Cortex of kidney (tissue), 1 donor: ENCODE measurements around the gene LYRM7.
"Not testable (repeated sequence)": the region's sequence is repeated elsewhere in the genome, so short reads cannot be mapped to it uniquely, and the experiment has no call there.

Experiments used
- DNase-seq: peaks from one replicate; lab custom pipeline; 2025; lab: John Stamatoyannopoulos, UW

Gene LYRM7

DNA sequence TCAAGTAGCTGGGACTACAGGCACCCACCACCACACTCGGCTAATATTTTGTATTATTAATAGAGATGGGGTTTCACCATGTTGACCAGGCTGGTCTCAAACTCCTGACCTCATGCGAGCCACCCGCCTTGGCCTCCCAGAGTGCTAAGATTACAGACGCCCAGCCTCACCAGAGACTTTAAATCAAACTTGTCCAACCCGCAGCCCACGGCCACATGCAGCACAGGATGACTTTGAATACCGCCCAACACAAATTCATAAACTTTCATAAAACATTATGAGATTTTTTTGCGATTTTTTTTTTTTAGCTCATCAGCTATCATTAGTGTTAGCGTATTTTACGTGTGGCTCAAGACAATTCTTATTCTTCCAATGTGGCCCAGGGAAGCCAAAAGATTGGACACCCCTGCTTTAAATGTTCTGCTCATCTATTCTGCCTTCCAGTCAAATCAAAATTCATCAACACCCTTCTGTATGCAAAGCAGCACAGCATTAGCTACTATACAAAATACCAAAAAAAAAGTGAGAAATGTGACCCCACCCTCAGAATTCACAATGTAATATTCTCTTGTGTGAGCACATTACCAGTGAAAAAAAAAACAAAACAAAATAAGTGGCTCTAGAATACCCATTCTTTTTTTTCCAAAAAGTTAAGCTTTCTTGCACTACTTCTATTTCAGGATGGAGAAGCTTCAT lies 50.4 kb downstream of the LYRM7 start:
- DNase-seq: no peak

DNA sequence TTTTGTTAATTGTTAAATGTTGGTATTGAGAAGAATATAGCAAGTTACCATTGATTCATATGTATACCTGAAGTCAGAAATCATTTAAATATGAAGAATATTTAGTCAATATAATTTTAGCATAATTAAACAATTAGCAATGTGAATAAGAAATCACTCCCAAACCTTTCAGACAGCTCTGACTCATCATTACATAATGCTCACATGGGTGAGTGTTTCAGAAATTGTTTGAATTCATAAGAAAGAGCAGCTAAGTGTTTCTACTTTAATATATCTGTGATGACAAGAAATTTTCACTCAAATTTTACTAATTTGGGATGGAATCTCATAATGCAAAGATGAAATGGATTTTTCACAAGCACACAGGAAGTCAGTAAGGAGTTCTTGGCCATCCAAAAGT lies 51.1 kb downstream of the LYRM7 start:
- DNase-seq: no peak

DNA sequence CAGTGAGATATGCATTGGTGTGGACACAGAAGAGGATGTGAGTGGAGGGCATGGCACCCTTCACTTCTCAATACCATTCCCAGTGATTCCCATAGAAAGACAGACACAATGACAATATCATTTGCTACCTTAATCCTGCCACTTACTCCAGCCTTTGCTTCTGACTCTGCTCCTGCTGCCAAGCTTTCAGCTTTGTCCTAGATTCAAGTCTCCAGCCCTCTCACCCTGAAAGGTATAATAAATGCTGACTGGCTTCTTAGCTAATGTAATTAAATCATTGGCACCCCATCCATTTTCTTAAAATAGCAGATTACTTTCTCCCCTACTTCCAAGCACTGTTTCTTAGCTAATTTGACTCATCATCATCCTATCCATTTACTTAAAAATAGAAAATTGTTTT lies 52.0 kb downstream of the LYRM7 start:
- DNase-seq: no peak

DNA sequence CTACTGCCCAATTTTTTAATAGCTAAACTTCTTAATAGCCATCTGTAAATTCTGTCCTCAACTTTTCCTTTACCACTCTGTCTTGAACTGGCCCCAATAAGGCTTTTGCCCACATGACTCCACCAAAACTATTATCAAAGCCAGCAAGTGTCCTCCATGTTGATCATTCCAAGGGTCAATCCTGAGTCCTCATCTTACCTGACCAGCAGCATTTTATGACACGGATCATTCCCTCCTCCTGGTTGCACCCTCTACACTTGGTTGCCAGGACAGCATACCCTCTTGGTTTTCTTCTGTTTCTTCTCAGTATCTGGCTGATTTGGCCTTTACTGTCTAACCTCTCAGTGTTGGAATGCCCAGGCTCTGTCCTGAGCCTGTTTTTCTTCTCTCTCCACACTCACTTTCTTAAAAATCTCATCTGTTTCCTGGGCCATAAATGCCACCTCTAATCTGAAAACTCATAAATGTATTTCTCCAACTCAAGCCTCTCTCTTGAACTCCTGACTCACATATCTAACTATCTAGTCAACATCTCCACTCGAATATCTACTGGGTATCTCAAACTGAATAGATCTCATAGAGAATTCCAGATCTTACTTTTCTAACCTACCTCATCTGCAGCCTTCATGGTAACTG lies 53.1 kb downstream of the LYRM7 start:
- DNase-seq: no peak

DNA sequence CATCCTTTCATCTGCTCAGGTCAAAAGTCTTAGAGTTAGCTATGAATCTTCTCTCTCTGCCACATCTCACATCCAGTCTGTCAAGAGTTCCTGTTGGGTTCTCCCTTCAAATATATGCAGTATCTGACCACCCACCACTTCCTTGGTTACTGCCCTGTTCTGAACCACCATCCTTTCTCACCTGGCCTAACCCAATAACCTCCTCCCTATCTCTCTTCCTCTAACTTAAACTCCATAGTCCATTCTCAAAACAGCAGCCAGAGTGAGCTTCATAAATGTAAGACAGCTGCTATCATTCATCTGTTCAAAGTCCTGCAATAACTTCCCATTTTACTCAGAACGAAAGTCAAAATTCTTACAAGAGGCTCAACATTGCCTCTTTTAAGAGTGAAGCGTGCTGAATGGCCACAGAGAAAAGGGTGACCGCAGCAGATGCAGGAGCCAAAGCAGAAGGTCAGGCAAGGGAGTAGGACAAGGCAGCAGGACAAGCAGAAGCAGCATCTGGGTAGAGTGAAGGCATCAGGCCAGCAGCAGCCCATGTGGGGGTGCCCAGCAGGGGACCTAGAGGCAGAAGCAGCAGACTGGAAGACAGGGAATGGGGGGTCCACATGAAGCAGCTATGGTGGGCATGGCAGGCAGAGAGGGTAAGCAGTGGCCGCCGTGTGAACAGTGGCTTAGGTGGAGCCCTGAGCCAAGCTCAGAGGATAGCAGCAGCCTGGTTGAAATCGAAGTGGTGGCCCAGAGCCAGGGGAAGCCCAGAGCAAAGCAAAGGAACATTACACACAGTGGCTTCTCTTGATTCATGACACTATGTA lies 53.9 kb downstream of the LYRM7 start:
- no peak for DNase-seq

DNA sequence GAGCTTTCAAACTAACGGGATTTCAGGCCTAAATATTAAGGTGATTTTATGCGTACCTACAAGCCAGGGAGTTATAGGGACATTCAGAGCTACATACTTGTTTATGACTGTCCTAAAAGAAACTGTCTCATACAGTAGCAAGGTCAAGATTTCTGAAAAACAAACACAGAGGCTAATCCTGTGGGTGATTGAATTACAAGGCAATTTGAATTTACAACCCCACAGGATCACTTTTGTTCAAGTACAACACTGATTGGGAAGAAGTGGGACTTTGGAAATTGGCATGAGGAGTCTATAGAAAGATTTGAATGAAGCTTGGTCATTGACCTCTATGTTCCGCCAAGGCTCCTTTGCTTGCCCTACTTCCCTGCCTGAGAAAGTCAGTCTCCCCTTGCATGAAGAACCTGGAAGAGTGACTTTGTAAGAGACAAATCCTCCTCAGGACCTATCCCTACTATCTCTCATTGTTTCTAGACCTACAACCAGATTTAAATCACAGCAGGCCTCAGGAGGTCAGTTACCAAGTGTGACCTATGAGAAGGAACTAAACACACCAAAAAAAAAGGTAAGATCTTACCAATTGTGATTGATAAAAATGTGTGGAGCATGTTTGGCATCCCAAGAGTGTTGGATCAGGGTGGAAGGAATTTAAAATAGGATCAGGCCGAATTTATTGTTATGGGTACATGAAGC lies 54.7 kb downstream of the LYRM7 start:
- DNase-seq: no peak

DNA sequence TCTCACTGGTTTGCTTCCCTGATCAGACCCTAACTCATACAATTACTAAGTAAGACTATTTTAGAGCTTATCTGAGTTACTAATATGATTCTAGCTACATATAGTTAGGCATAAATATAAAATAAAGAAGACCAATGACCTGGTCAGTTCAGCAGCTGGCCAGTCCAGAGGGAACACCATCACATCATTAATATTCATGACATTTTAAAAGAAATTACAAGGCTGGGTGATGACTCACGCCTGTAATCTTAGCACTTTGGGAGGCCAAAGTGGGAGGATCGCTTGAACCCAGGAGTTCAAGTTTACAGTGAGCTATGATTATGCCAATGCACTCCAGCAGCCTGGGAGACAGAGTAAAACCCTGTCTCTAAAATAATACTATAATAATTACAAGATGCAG lies 56.2 kb downstream of the LYRM7 start:
- DNase-seq: no peak

DNA sequence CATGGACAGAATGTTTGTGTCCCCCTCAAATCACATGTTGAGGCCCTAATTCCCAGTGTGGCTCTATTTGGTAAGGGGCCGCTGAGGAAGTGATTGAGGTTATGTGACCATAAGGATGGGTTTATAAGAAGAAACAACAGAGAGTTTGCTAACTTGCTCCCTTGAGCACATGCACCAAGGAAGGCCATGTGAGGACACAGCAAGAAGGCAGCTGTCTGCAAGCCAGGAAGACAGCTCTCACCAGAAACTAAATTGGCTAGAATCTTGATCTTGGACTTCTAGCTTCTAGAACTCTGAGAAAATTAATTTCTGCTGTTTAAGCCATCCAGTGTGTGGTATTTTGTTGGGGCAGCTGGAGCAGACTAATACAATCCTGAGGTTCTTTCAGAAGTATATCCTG lies 57.9 kb downstream of the LYRM7 start:
- no peak for DNase-seq

DNA sequence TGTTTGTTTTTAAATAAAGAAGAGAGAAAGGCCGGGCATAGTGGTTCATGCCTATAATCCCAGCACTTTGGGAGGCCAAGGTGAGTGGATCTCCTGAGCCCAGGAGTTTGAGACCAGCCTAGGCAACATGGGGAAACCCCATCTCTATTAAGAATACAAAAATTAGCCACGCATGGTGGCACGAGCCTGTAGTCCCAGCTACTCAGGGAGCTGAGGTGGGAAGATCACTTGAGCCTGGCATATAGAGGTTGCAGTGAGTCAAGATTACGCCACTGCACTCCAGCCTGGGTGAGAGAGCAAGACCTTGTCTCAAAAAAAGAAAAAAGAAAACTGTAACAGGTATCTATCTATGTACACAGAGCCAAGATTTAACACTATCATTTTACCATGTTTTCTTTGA lies 58.9 kb downstream of the LYRM7 start:
- DNase-seq: no peak

DNA sequence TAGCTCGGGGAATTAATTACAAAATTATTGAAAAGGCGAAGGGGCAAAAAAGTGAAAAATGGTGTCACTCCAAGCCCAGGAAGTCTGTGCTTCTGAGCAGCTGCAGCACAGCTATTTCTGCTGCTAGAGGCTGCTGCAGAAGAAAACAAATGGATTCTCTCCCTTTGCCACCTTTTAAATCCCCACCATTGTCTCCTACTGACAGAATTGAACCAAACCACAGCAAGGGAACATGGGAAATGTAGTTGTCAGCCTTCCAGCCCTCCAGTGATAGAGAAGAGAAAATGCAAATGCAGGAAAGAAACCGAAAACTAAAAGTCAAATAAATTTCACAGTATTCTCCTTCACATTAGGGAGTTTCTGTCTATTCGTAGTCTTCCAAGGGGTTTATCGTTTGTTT lies 59.7 kb downstream of the LYRM7 start:
- no peak for DNase-seq

DNA sequence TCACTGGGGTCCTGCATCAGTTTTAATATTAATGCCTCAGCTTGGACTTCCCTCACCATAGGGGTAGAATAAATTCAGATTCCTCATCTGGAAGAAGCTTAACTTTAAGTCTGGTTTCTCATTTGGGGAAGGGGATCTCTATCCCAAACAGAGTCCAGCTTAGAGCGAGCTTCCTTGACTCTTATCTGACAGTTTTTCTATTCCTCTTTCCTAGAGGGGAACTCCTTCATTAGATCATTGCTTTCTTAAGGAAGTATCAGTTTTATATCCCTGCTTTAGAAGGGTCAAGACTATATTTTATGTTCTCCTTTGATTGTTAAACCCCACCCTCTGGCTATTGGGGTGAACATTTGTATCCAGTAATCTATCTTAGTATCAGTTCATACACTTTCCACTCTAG lies 68.9 kb downstream of the LYRM7 start:
- no peak for DNase-seq

DNA sequence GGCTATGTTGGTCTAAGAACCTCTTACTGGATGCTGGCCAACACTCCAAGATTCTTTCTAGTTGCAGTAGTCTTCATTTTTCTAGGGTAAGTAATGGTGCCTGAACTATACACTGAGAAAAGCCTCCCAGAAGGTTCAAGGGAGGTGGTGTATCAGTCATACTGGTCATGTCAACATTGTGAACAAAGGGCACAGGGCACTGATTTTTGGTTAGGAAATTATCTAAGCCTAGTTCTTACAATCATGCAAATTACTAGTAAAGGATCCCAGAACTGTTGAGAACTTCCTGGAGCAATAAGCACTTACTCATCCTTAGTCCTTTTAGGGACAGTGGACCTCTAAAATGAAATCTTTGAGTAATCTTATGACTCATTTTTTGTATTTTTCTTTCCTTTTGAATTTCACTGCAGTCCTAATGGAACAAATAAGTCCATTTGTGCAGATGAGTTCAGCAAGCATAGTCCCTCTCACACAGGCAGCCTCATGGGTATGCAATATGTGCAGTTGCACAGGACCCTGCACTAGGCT lies 72.0 kb downstream of the LYRM7 start:
- DNase-seq: no peak

DNA sequence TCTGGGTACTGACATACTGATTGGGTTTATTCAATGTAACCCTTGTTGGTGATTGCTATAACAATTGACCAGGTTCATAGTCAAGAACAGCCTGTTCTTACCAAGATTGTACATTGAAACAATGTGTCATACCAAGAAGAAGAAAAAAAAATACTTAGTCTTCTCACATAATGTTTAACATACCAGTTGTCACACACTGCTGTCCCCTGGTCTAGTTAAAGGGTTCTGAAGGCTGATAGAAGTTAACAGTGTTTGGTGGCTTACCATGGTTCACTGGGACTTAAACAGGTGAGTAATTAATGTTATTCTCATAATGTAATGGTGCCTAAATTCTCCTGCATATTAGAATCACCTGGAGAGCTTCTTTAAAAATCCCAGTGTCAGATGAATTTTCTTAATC lies 74.6 kb downstream of the LYRM7 start:
- DNase-seq: no peak

DNA sequence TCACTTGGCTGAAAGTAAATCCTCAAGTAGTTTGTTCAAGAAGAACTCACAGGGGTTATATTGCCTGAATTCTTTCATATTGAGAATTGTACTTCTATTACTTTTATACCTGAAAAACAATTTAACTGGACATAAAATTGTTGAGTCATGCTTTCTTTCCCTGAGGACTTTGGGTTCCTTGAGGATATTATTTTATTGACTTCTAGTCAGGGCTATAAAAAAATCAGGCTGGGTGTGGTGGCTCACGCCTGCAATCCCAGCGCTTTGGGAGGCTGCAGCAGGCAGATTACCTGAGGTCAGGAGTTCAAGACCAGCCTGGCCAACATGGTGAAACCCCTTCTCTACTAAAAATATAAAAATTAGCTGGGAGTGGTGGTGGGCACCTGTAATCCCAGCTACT lies 75.2 kb downstream of the LYRM7 start:
- DNase-seq: no peak

DNA sequence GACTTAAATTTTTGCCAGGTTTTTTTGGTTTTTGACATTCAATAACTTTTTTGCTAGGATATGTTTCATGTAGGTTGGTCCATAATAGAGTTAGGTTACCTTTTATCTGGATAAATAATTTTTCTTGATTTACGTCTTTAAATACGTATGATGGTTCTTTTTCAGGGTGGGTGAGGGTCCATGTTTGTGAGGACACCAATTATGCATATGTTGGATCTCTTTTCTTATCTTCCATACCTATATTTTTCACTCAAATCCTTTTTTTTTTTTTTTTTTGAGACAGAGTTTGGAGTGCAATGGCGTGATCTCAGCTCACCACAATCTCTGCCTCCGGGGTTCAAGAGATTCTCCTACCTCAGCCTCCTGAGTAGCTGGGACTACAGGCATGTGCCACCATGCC lies 75.8 kb downstream of the LYRM7 start:
- no peak for DNase-seq

DNA sequence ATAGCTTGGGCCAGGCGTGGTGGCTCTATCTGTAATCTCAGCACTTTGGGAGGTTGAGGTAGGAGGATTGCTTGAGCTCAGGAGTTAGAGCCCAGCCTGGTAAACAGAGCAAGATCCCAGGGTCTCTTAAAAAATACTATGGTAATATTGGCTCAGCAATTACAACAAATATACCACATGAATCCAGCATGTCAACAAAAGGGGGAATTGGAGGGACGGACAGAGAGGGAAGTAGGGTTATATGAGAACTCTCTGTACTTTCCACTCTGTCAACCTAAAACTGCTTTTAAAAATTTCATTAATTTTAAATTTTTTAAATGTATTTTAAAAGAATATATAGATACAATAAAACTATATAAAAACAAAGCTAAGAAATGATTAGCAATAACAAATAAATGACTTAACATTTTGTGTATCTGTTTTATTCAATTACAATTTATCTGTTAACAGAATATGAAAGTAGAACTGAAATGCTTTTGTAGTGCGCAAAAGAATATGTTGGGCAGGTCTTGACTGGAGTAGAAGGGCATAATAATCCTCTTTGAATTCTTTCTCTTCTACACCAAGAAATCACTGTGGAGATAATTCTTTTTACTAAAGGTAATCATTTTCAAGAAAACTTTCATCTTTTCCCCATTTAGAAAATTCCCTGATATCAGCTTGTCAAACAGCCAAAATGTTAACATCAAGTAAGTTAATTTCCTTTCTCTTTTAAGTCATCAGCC lies 80.2 kb downstream of the LYRM7 start:
- no peak for DNase-seq

DNA sequence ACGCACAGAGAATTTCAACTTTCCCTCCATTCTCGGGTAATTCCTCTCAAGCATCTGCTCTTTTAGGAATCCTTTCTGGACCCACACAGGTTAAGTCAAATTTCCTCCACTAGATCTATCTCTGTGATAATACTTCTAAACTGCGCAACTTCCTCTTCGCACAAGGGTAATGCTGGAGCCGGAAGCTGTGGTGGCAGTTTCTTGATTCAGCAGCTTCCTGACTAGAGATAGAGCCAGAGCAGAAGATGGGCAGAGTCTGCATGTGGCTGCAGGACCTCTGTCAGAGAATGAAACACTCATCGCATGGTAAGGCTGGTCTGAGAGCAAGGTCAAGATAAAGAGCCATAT lies 82.1 kb downstream of the LYRM7 start:
- no peak for DNase-seq

DNA sequence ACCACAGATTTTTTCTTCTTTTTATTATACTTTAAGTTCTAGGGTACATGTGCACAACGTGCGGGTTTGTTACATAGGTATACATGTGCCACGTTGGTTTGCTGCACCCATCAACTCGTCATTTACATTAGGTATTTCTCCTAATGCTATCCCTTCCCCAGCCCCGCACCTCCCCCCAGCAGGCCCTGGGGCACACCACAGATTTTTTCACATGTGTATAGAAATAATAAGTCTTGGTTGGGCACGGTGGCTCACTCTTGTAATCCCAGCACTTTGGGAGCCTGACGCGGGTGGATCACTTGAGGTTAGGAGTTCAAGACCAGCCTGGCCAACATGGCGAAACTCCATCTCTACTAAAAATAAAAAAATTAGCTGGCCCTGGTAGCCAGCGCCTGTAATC lies 83.3 kb downstream of the LYRM7 start:
- DNase-seq: not testable (repeated sequence)

DNA sequence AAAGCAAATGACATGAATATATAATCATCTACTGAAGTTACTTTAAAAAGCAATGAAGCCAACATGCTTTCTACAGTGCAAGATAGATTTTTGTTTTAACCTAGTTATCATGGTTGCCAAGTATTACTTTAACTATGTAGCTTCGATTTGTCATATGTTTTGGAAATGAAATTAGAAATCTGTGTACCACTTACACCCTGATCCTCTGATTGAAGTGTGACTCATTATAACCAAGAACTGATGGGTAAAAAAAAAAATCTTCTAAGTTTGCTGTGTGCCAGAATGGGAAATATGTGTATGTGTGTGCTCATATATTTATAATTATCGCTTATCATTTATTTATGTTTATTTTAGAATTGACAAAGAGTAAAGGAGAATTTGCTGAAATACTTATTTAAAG lies 84.0 kb downstream of the LYRM7 start:
- DNase-seq: no peak
